Heart right ventricle (tissue), 16 donors: ENCODE results near the gene COMMD3. TPM values are rescaled to one million over a fixed set of nuclear protein-coding genes. Genes with fewer than 3 reads are reported as not detected.

Experiments used
- ATAC-seq, 8 donors: fragments of 200-7000 bp; cut with Tn5 transposase; one replicate each; pipeline ENCODE4 v1.9.1; 2020; ENCODE audit warnings: mild to moderate bottlenecking in 8 of 8, moderate library complexity in 8 of 8, moderate number of reproducible peaks in 1 of 8
- DNase-seq, 2 donors: peaks; one replicate each; pipeline ENCODE4 v3.0.0-alpha.2; 2020
- H3K27ac ChIP-seq, 10 donors: fragments of 200-600 bp; sonication (generic) in 2 of 10; one replicate each; pipeline versions ENCODE4 v1.5.0 to v1.8.0; 2020 to 2022; ENCODE audit warnings: mild to moderate bottlenecking in 3 of 10
- H3K27me3 ChIP-seq, 7 donors: fragments of 200-600 bp; one replicate each; pipeline ENCODE4 v1.8.0; 2021 to 2022; ENCODE audit warnings: mild to moderate bottlenecking in 2 of 7
- H3K36me3 ChIP-seq, 9 donors: fragments of 200-600 bp; sonication (generic) in 1 of 9; one replicate each; pipeline versions ENCODE4 v1.5.0 to v1.8.0; 2020 to 2022; ENCODE audit warnings: mild to moderate bottlenecking in 2 of 9
- H3K4me1 ChIP-seq, 9 donors: fragments of 200-600 bp; sonication (generic) in 1 of 9; one replicate each; pipeline versions ENCODE4 v1.5.0 to v1.8.0; 2020 to 2022; ENCODE audit warnings: mild to moderate bottlenecking in 4 of 9
- H3K4me3 ChIP-seq, 10 donors: fragments of 200-600 bp; sonication (generic) in 2 of 10; one replicate each; pipeline versions ENCODE4 v1.5.0 to v1.8.0; 2020 to 2022; ENCODE audit warnings: mild to moderate bottlenecking in 7 of 10, moderate library complexity in 2 of 10
- H3K9me3 ChIP-seq, 11 donors: fragments of 200-600 bp in 10 of 11; sonication (generic) in 2 of 11; one replicate each; pipeline versions ENCODE4 v1.5.0 to v1.8.0; 2013 to 2022; ENCODE audit warnings: mild to moderate bottlenecking in 2 of 11, control low read depth in 1 of 11, moderate library complexity in 1 of 11
- WGBS, 2 donors: extraction: QIAGEN DNeasy Blood & Tissue Kit; methylation state at CpG; one replicate each; pipeline ENCODE4 v1.1.7; 2013; ENCODE audit warnings: inconsistent platforms in 1 of 2; 5-methylcytosine and 5-hydroxymethylcytosine counted together
- intact Hi-C, 10 donors: fragments of 100-400 bp; cut with DNase I; formaldehyde crosslinking; loops; one replicate each; pipeline versions ENCODE4 v1.11.1 to v1.14.2; 2022
- polyA plus RNA-seq, 2 donors: library from polyadenylated mRNA; stranded (reverse); fragments of 200-250 nt; gene quantifications; one replicate each; pipeline ENCODE4 v1.2.3, GENCODE V29; 2013
- total RNA-seq, 10 donors: library from RNA; stranded (reverse); fragmentation: NEBNext Ultra II Directional in 3 of 10; extraction: Animal tissue kit (Norgen Biotek cat#: 25700) in 3 of 10; gene quantifications; one replicate each; pipeline versions ENCODE4 v1.2.1 to v1.2.4, GENCODE V29; 2021 to 2023
- TF ChIP-seq, protein P1 (sequence below), 9 donors: fragments of 200-600 bp; sonication (generic) in 2 of 9; IDR thresholded peaks; one replicate each; pipeline versions ENCODE4 v1.5.0 to v1.8.0; 2021 to 2022; ENCODE audit warnings: antibody characterized with exemption in 9 of 9, mild to moderate bottlenecking in 5 of 9, moderate library complexity in 1 of 9
- donor health status: Arrhythmogenic right ventricular cardiomyopathy.
- donor health status: ischemic (EF 13 %, LVEDD 7.1; RV severe dilation, severe dysfunction).
- donor health status: healthy with polysubstance abuse.
- donor health status: DM: no; HTN: yes; CAD: no.
- donor health status: DM: no; HTN: no; CAD: no.
- donor health status: ischemic (EF 25% LVEDD 6.9; RV normal size, moderate dysfunction).
- donor health status: ischemic (EF 25% LVEDD 5.7; RV mildly dilated, moderate dysfunction).
- donor health status: healthy.
- donor health status: DM: yes; HTN: yes; CAD: no.
- donor health status: Ischemic cardiomyopathy.
- donor health status: ischemic (EF 35%, LVEDD 5.7; RV mildly dilated, moderate dysfunction).
- donor health status: nonischemic (EF 11% LVEDD 7.7; RV severe dilation, severe dysfunction).
- donor health status: DM: yes; HTN: yes; CAD: no.
- donor health status: PGD.
- donor health status: ischemic (EF 29% LVEDD 5.4; RV normal size, mild dysfunction).
- donor health status: nonischemic (EF 23%, LVEDD 6.1; RV moderate dilation, normal function).

The COMMD3 gene
- total and polyA plus RNA-seq, 12 donors = 62.2 to 95.0 (median 80.6) TPM

- Histone ChIP-seq H3K27ac (no peak overlapping the region), H3K9me3 (no peaks in the 10 kb centered on the region), H3K4me1 (peaks cover 0 to 13% (median 0%) of the 10 kb centered on the region in 9 donors), H3K4me3 (no peak overlapping the region), H3K36me3 (no peaks in the 10 kb centered on the region), H3K27me3 (peaks cover 0 to 11% (median 0%) of the 10 kb centered on the region in 7 donors)
- DNase-seq (no peak), ATAC-seq (no peak)
- TF ChIP-seq, protein P1, sequence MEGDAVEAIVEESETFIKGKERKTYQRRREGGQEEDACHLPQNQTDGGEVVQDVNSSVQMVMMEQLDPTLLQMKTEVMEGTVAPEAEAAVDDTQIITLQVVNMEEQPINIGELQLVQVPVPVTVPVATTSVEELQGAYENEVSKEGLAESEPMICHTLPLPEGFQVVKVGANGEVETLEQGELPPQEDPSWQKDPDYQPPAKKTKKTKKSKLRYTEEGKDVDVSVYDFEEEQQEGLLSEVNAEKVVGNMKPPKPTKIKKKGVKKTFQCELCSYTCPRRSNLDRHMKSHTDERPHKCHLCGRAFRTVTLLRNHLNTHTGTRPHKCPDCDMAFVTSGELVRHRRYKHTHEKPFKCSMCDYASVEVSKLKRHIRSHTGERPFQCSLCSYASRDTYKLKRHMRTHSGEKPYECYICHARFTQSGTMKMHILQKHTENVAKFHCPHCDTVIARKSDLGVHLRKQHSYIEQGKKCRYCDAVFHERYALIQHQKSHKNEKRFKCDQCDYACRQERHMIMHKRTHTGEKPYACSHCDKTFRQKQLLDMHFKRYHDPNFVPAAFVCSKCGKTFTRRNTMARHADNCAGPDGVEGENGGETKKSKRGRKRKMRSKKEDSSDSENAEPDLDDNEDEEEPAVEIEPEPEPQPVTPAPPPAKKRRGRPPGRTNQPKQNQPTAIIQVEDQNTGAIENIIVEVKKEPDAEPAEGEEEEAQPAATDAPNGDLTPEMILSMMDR (IDR thresholded peaks at IDR 0.05) = no peak
- intact Hi-C loops = no loop called here
- WGBS, 2 donors = 90 to 91% methylated on average over 5 of the region's 5 CpGs
Observed at GRCh38 chr10:22369434-22370072, 53.4 kb downstream of the COMMD3 start.

Other genes starting within 250 kb of the COMMD3 start
- gene EBLN1, start 98.4 kb upstream of the COMMD3 start, total RNA-seq = not detected
- gene EBLN1, start 98.4 kb upstream of the COMMD3 start, polyA plus RNA-seq = not detected
- gene BMI1, start 4.7 kb downstream of the COMMD3 start, total RNA-seq = 10 to 100 TPM; 26.1 to 44.1 (median 34.5) TPM
- 10 to 100 TPM; 15.0 to 19.0 TPM for gene BMI1, start 4.7 kb downstream of the COMMD3 start, polyA plus RNA-seq
- gene SPAG6, start 29.1 kb downstream of the COMMD3 start, total RNA-seq = not detected
- under 1 TPM in 1 of 2 donors, not detected in 1; 0.01 TPM for gene SPAG6, start 29.1 kb downstream of the COMMD3 start, polyA plus RNA-seq